GM12801 (cell line): Measurements from ENCODE around the gene YKT6.

Source experiments
- CTCF ChIP-seq: IDR thresholded peaks from one replicate; pipeline ENCODE4 v1.5.1; 2011; ENCODE audit warnings: control low read depth; ENCODE audit not compliant: insufficient read length; ENCODE audit errors: extremely low read depth

The YKT6 gene

GRCh38 chr7:44200699-44201461 lies at the start of gene YKT6:
TSS of gene YKT6 (plus strand) at chr7:44200978. CDS start at chr7:44201136, 158 bp downstream.
- no peak for TF ChIP-seq CTCF

- no peak for TF ChIP-seq CTCF
These were observed 48.8 kb upstream of the YKT6 start for GRCh38 chr7:44151956-44152355.

GRCh38 chr7:44152971-44153947 lies 47.5 kb upstream of the YKT6 start:
- TF ChIP-seq CTCF = no peak

- no peak for TF ChIP-seq CTCF
These were observed 46.8 kb upstream of the YKT6 start for GRCh38 chr7:44153948-44154335.

- no peak for TF ChIP-seq CTCF
These were observed 46.1 kb upstream of the YKT6 start for GRCh38 chr7:44154703-44155102.

- no peak for TF ChIP-seq CTCF
These were observed 45.3 kb upstream of the YKT6 start for GRCh38 chr7:44155191-44156185.
